HepG2 (cell line): ENCODE results near the gene OR2T33. TPM values are rescaled to one million over a fixed set of nuclear protein-coding genes. Genes with fewer than 3 reads are reported as not detected.

Experiments used
- ATAC-seq: fragments of 200-7000 bp; cut with Tn5 transposase; 3 replicates; pipeline ENCODE4 v1.9.1; 2020; ENCODE audit warnings: mild to moderate bottlenecking, moderate library complexity
- Bru-seq: library from RNA; stranded (reverse); fragments of 400-500 nt; gene quantifications from one replicate; lab custom pipeline; 2021; lab: Mats Ljungman, UMichigan
- BruChase-seq, 2 experiments: library from RNA; stranded (reverse); fragments of 400-500 nt; gene quantifications; one replicate each; lab custom pipeline; 2021; lab: Mats Ljungman, UMichigan
- BruUV-seq: library from RNA; stranded (reverse); fragments of 400-500 nt; replicated peaks from 2 replicates; lab custom pipeline; 2021; lab: Mats Ljungman, UMichigan
- CTCF ChIA-PET: fragments of 300-600 bp; formaldehyde crosslinking; extraction: SDS; loops from one replicate; lab custom pipeline; 2021; ENCODE audit warnings: low total read pairs, inconsistent platforms, low intra/inter-chr PET ratio; lab: Yijun Ruan, JAX
- POLR2A ChIA-PET: fragments of 350-600 bp; sonication (Branson Sonifier 250); formaldehyde crosslinking; loops from one replicate; lab custom pipeline; 2020; ENCODE audit warnings: antibody characterized with exemption, inconsistent platforms; lab: Yijun Ruan, JAX
- DNase-seq: peaks from one replicate; pipeline ENCODE4 v3.0.0-alpha.2; 2015; ENCODE audit warnings: low spot score
- FAIRE-seq: peaks from 3 replicates; lab custom pipeline; 2011; peaks lifted over from hg19 to GRCh38; lab: Jason Lieb, UNC
- H2AFZ ChIP-seq: one replicate; pipeline ENCODE4 v1.6.1; 2011; ENCODE audit warnings: low read length, inconsistent platforms
- H3K27ac ChIP-seq: fragments of 300-600 bp; 3 replicates; pipeline ENCODE4 v1.8.0; 2011; ENCODE audit warnings: mixed run types, mild to moderate bottlenecking, mixed read lengths, low read length, inconsistent platforms; ENCODE audit not compliant: insufficient read depth; ENCODE audit errors: extremely low read length
- H3K27me3 ChIP-seq, 2 experiments: fragments of 200-600 bp in 1 of 2; 2 replicates in 1 of 2; 3 replicates in 1 of 2; pipeline versions ENCODE4 v1.6.0 to v1.8.0; 2011; ENCODE audit warnings: low read length in 2 of 2, mild to moderate bottlenecking in 2 of 2, moderate library complexity in 2 of 2, inconsistent platforms in 1 of 2; ENCODE audit not compliant: insufficient read depth in 2 of 2, control insufficient read depth in 1 of 2
- H3K36me3 ChIP-seq, 2 experiments: fragments of 200-600 bp in 1 of 2; replicated peaks in 1 of 2; 2 replicates in 1 of 2; 3 replicates in 1 of 2; pipeline versions ENCODE4 v1.5.1 to v1.8.0; 2011; ENCODE audit warnings: low read length in 2 of 2, inconsistent platforms in 1 of 2; ENCODE audit not compliant: insufficient read depth in 2 of 2, control insufficient read depth in 1 of 2
- H3K4me1 ChIP-seq: 2 replicates; pipeline ENCODE4 v1.5.1; 2012; ENCODE audit warnings: low read length, inconsistent platforms; ENCODE audit not compliant: insufficient read depth
- H3K4me2 ChIP-seq: 2 replicates; pipeline ENCODE4 v1.6.0; 2011; ENCODE audit warnings: low read depth, low read length, inconsistent platforms
- H3K4me3 ChIP-seq, 3 experiments: fragments of 200-600 bp in 1 of 3; sonication (generic), shearing (Covaris generic) in 1 of 3; replicated peaks in 1 of 3; 2 replicates each; pipeline ENCODE4 v1.5.1; 2011 to 2016; ENCODE audit warnings: low read length in 3 of 3, inconsistent platforms in 2 of 3, low read depth in 2 of 3, mild to moderate bottlenecking in 2 of 3, control low read depth in 1 of 3, mixed read lengths in 1 of 3; ENCODE audit not compliant: insufficient read depth in 1 of 3
- H3K79me2 ChIP-seq: one replicate; pipeline ENCODE4 v1.6.1; 2011; ENCODE audit warnings: low read length, inconsistent platforms; ENCODE audit not compliant: insufficient read depth
- H3K9ac ChIP-seq: 2 replicates; pipeline ENCODE4 v1.6.0; 2011; ENCODE audit warnings: mild to moderate bottlenecking, low read depth, low read length, inconsistent platforms; ENCODE audit not compliant: insufficient read depth
- H3K9me3 ChIP-seq: 2 replicates; pipeline ENCODE4 v1.5.1; 2012; ENCODE audit warnings: mild to moderate bottlenecking, low read length
- H4K20me1 ChIP-seq: 2 replicates; pipeline ENCODE4 v1.6.0; 2011; ENCODE audit warnings: inconsistent platforms, mild to moderate bottlenecking, low read length, moderate library complexity; ENCODE audit not compliant: insufficient read depth
- HMG20A ChIP-seq: IDR thresholded peaks from 2 replicates; pipeline ENCODE4 v1.6.1; 2016; ENCODE audit warnings: borderline replicate concordance
- MLLT10 ChIP-seq: sonication (generic); formaldehyde crosslinking; IDR thresholded peaks from 2 replicates; pipeline ENCODE4 v1.4.0; 2020; ENCODE audit warnings: missing genetic modification reagents
- MXI1 ChIP-seq: IDR thresholded peaks from 3 replicates; pipeline ENCODE4 v1.6.1; 2012; ENCODE audit warnings: low read depth, low read length, inconsistent platforms, borderline replicate concordance
- NCOR1 ChIP-seq: fragments of 200-600 bp; sonication (generic); IDR thresholded peaks from 2 replicates; pipeline ENCODE4 v1.7.0; 2017; ENCODE audit warnings: antibody characterized with exemption, low read length, borderline replicate concordance
- ZNF343 ChIP-seq: sonication (generic); formaldehyde crosslinking; IDR thresholded peaks from 2 replicates; pipeline ENCODE4 v1.4.0; 2020; ENCODE audit warnings: mild to moderate bottlenecking, missing genetic modification reagents
- WGBS: methylation state at CpG from one replicate; pipeline ENCODE4 v1.1.6; 2017; ENCODE audit warnings: low lambda C conversion rate; 5-methylcytosine and 5-hydroxymethylcytosine counted together
- in situ Hi-C: cut with HindIII; loops from 2 replicates; pipeline ENCODE4 v1.10.0; 2017; ENCODE audit warnings: low pct_unique_long_range_greater_than_20kb; ENCODE audit not compliant: extremely low pct_ligation_motif_present
- intact Hi-C: fragments of 100-400 bp; cut with micrococcal nuclease; formaldehyde crosslinking; loops from one replicate; pipeline ENCODE4 v1.10.0; 2022; ENCODE audit not compliant: unreplicated experiment
- long read RNA-seq, 2 experiments: library from RNA in 1 of 2; library from polyadenylated mRNA in 1 of 2; stranded (forward) in 1 of 2; unstranded in 1 of 2; transcript quantifications; one replicate each; pipeline ENCODE4 v2.0.0, GENCODE V29; 2019 to 2022
- polyA minus RNA-seq, 3 experiments: library from RNA; depleted of rRNA, polyadenylated mRNA; stranded (reverse); fragments of >200 nt; gene quantifications; 2 replicates each; pipeline ENCODE4 v1.2.3, GENCODE V29; 2011; ENCODE audit warnings: low replicate concordance in 1 of 3
- polyA plus RNA-seq, 8 experiments: library from polyadenylated mRNA; depleted of rRNA in 3 of 8; stranded (reverse) in 7 of 8; unstranded in 1 of 8; fragments of >200 nt; fragmentation: Illumina TruSeq in 4 of 8; extraction: Trizol in 4 of 8; gene quantifications; 2 replicates each; pipeline versions ENCODE4 v1.2.1 to v1.2.3, GENCODE V29; 2011 to 2016; ENCODE audit warnings: low read depth in 4 of 8, missing spikeins in 1 of 8, mixed read lengths in 1 of 8; ENCODE audit not compliant: insufficient read depth in 1 of 8
- total RNA-seq, 5 experiments: library from RNA; depleted of rRNA; stranded (reverse); fragments of >200 nt; fragmentation: Illumina TruSeq; extraction: Trizol; gene quantifications; 2 replicates each; pipeline ENCODE4 v1.2.3, GENCODE V29; 2016; ENCODE audit warnings: low read depth in 1 of 5
- TF ChIP-seq, protein P1 (sequence below): sonication (generic); formaldehyde crosslinking; IDR thresholded peaks from 2 replicates; pipeline ENCODE4 v1.4.0; 2020; ENCODE audit warnings: missing genetic modification reagents
- TF ChIP-seq, protein P2 (sequence below): sonication (generic); formaldehyde crosslinking; IDR thresholded peaks from 2 replicates; pipeline ENCODE4 v1.5.0; 2020; ENCODE audit warnings: mild to moderate bottlenecking, low read depth, missing genetic modification reagents, borderline replicate concordance

OR2T33 gene, protein sequence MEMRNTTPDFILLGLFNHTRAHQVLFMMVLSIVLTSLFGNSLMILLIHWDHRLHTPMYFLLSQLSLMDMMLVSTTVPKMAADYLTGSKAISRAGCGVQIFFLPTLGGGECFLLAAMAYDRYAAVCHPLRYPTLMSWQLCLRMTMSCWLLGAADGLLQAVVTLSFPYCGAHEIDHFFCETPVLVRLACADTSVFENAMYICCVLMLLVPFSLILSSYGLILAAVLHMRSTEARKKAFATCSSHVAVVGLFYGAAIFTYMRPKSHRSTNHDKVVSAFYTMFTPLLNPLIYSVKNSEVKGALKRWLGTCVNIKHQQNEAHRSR
- total RNA-seq (2016; rRNA removed; fragmentation: Illumina TruSeq; extraction: Trizol) (not detected in 2 replicates), polyA plus RNA-seq (2011; rRNA removed) (not detected in 2 replicates), polyA minus RNA-seq (2011; rRNA and poly(A)+ RNA removed; ENCODE audit: low replicate concordance) (not detected in 2 replicates), Bru-seq, nascent RNA (not detected), BruChase-seq, experiment 1, labeled RNA remaining after a 6-hour chase (not detected), BruChase-seq, experiment 2, labeled RNA remaining after a 2-hour chase (not detected)
- total RNA-seq (2016; cell fraction: cytosol; rRNA removed; fragmentation: Illumina TruSeq; extraction: Trizol; ENCODE audit: low read depth): not detected in 2 replicates
- not detected in 2 replicates for total RNA-seq (2016; cell fraction: insoluble cytoplasmic fraction; rRNA removed; fragmentation: Illumina TruSeq; extraction: Trizol)
- total RNA-seq (2016; cell fraction: membrane; rRNA removed; fragmentation: Illumina TruSeq; extraction: Trizol): not detected in 2 replicates
- total RNA-seq (2016; cell fraction: nucleus; rRNA removed; fragmentation: Illumina TruSeq; extraction: Trizol): not detected in 2 replicates
- not detected in 2 replicates for polyA plus RNA-seq (2011; cell fraction: cytosol; rRNA removed)
- not detected in 2 replicates for polyA plus RNA-seq (2011; cell fraction: nucleus; rRNA removed)
- not detected in 2 replicates for polyA plus RNA-seq (2012)
- not detected in 2 replicates for polyA plus RNA-seq (2016; cell fraction: cytosol; fragmentation: Illumina TruSeq; extraction: Trizol; ENCODE audit: low read depth)
- not detected in 2 replicates for polyA plus RNA-seq (2016; cell fraction: insoluble cytoplasmic fraction; fragmentation: Illumina TruSeq; extraction: Trizol; ENCODE audit: low read depth)
- polyA plus RNA-seq (2016; cell fraction: membrane; fragmentation: Illumina TruSeq; extraction: Trizol; ENCODE audit: low read depth): not detected in 2 replicates
- polyA plus RNA-seq (2016; cell fraction: nucleus; fragmentation: Illumina TruSeq; extraction: Trizol; ENCODE audit: insufficient read depth, low read depth): not detected in 2 replicates
- polyA minus RNA-seq (2011; cell fraction: cytosol; rRNA and poly(A)+ RNA removed): not detected in 2 replicates
- not detected in 2 replicates for polyA minus RNA-seq (2011; cell fraction: nucleus; rRNA and poly(A)+ RNA removed)
- long read RNA-seq, experiment 1: 0 reads
- long read RNA-seq, experiment 2: 0 reads

DNA sequence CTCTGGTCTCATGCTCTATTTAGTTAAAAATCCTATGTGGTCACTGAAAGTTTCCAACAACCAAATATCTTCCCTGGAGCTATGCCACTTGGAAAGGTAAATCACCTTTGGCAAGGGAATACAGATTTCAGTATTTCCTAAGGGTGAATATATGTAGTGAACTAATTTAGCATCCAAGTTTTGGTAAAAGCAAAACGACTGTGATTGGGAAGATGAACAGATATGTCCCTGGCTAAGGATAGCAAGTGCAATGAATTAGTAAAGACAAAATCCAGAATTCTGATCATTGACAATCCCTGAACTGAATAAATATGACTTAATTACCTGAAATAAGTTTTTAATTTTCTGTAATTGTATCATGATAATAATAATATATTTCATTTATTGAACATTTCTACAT, at the start of gene OR2T33:
Gene OR2T33, minus strand, starts transcription at position 101 of the 400 bp plus-strand sequence. CDS start 4,162 bp downstream, outside the sequence.
- intact Hi-C loops: no loop called here
- in situ Hi-C loops: no loop called here
- H3K79me2 ChIP-seq: no peaks in the 10 kb centered on the region
- no peaks in the 10 kb centered on the region for H3K36me3 ChIP-seq
- no peak for FAIRE-seq
- TF ChIP-seq HMG20A (CRISPR knock-in tag) (no peak), ZNF343 (CRISPR knock-in tag) (no peak), NCOR1 (no peak), MXI1 (no peak), MLLT10 (no peak)
- TF ChIP-seq, protein P1, sequence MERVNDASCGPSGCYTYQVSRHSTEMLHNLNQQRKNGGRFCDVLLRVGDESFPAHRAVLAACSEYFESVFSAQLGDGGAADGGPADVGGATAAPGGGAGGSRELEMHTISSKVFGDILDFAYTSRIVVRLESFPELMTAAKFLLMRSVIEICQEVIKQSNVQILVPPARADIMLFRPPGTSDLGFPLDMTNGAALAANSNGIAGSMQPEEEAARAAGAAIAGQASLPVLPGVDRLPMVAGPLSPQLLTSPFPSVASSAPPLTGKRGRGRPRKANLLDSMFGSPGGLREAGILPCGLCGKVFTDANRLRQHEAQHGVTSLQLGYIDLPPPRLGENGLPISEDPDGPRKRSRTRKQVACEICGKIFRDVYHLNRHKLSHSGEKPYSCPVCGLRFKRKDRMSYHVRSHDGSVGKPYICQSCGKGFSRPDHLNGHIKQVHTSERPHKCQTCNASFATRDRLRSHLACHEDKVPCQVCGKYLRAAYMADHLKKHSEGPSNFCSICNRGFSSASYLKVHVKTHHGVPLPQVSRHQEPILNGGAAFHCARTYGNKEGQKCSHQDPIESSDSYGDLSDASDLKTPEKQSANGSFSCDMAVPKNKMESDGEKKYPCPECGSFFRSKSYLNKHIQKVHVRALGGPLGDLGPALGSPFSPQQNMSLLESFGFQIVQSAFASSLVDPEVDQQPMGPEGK (CRISPR knock-in tag): no peak
- TF ChIP-seq, protein P2, sequence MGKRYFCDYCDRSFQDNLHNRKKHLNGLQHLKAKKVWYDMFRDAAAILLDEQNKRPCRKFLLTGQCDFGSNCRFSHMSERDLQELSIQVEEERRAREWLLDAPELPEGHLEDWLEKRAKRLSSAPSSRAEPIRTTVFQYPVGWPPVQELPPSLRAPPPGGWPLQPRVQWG (CRISPR knock-in tag): no peak
- WGBS: 0% methylated on average over 1 of the region's 1 CpG
- H4K20me1 ChIP-seq: no peaks in the 10 kb centered on the region
- no TSS peak for BruUV-seq
- H3K27ac ChIP-seq: no peak within 1 kb of the TSS
- no peak within 1 kb of the TSS for H3K4me3 ChIP-seq
- peaks cover 75% of the 10 kb centered on the region for H3K9me3 ChIP-seq
- H2AFZ ChIP-seq: no peak within 1 kb of the TSS
- POLR2A ChIA-PET: no interaction called here
- H3K4me1 ChIP-seq: no peaks in the 10 kb centered on the region
- CTCF ChIA-PET: no interaction called here
- ATAC-seq: no peak
- no peak within 1 kb of the TSS for H3K4me2 ChIP-seq
- H3K27me3 ChIP-seq: no peaks in the 10 kb centered on the region; a peak in 1 of 5 replicates
- DNase-seq: no peak
- no peak within 1 kb of the TSS for H3K9ac ChIP-seq
